IPS DF 19.7 (cell line): Measurements from ENCODE around the gene PDGFD.

Source experiments
- DNase-seq: peaks from one replicate; pipeline ENCODE4 v3.0.0-alpha.2; 2013; ENCODE audit warnings: low read depth, low spot score

PDGFD gene

GRCh38 chr11:103887001-103887658, 276.8 kb downstream of the PDGFD start:
- DNase-seq = no peak

- DNase-seq = no peak
These were observed 280.1 kb downstream of the PDGFD start for GRCh38 chr11:103883856-103884255.

- no peak for DNase-seq
These were observed 280.7 kb downstream of the PDGFD start for GRCh38 chr11:103883291-103883690.

- no peak for DNase-seq
These were observed 282.4 kb downstream of the PDGFD start for GRCh38 chr11:103881584-103881983.

- no peak for DNase-seq
These were observed 283.0 kb downstream of the PDGFD start for GRCh38 chr11:103880968-103881367.

- DNase-seq = no peak
These were observed 285.3 kb downstream of the PDGFD start for GRCh38 chr11:103878646-103879045.

GRCh38 chr11:103877221-103877620, 286.7 kb downstream of the PDGFD start:
- DNase-seq = no peak

GRCh38 chr11:103875855-103876510, 288.0 kb downstream of the PDGFD start:
- no peak for DNase-seq

- DNase-seq = no peak
These were observed 291.2 kb downstream of the PDGFD start for GRCh38 chr11:103872748-103873147.

- DNase-seq = no peak
These were observed 291.9 kb downstream of the PDGFD start for GRCh38 chr11:103871923-103872551.

GRCh38 chr11:103870821-103871309, 293.1 kb downstream of the PDGFD start:
- DNase-seq = no peak

- DNase-seq = no peak
These were observed 296.5 kb downstream of the PDGFD start for GRCh38 chr11:103867481-103867880.

GRCh38 chr11:103863497-103863896, 300.4 kb downstream of the PDGFD start:
- DNase-seq = no peak

GRCh38 chr11:103862802-103863174, 301.2 kb downstream of the PDGFD start:
- DNase-seq = peak; percentile 15

- DNase-seq = no peak
These were observed 301.7 kb downstream of the PDGFD start for GRCh38 chr11:103862094-103862801.
